Measurements from ENCODE around the gene CC2D2A. TPM values are rescaled to one million over a fixed set of nuclear protein-coding genes. Genes with fewer than 3 reads are reported as not detected.

CC2D2A gene
- total and polyA plus RNA-seq, 2 donors from 2014 or later, result 26.7 to 51.2 TPM

DNA sequence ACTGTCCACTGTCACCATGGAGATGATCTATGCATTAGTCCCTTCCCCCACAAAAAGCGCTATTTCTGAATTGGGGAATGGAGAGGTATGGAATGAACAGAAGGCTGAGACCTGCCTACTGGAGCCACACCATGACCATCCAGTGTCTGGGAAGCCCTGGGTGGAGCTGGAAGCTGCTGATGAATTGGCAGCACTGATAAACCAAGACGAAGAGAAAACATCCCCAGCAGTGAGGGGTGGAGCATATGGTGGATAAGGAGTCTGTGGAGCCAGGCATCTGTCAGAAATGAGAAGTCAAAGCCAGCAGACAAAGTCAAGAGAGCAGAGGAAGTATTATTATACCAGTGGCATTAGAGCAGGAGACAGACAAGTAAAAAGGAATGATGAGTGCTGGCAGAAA is 13.2 kb downstream of the CC2D2A start:
- TF ChIP-seq, protein P1, sequence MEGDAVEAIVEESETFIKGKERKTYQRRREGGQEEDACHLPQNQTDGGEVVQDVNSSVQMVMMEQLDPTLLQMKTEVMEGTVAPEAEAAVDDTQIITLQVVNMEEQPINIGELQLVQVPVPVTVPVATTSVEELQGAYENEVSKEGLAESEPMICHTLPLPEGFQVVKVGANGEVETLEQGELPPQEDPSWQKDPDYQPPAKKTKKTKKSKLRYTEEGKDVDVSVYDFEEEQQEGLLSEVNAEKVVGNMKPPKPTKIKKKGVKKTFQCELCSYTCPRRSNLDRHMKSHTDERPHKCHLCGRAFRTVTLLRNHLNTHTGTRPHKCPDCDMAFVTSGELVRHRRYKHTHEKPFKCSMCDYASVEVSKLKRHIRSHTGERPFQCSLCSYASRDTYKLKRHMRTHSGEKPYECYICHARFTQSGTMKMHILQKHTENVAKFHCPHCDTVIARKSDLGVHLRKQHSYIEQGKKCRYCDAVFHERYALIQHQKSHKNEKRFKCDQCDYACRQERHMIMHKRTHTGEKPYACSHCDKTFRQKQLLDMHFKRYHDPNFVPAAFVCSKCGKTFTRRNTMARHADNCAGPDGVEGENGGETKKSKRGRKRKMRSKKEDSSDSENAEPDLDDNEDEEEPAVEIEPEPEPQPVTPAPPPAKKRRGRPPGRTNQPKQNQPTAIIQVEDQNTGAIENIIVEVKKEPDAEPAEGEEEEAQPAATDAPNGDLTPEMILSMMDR (IDR thresholded peaks at IDR 0.05; ENCODE audit: borderline replicate concordance, extremely low read depth, insufficient read depth), result no peak
- Histone ChIP-seq H3K4me1 (ENCODE audit: control insufficient read depth in 2 of 3, insufficient read depth in 2 of 3, low read depth in 1 of 3, low read length in 3 of 3) (peaks cover 0 to 12% (median 10%) of the 10 kb centered on the region in 3 donors), H3K27me3 (ENCODE audit: control insufficient read depth, insufficient read depth, low read length) (no peaks in the 10 kb centered on the region), H3K9me3 (ENCODE audit: control insufficient read depth in 2 of 3, insufficient read depth in 1 of 3, low read length in 3 of 3) (peaks cover 0 to 6% (median 2%) of the 10 kb centered on the region in 3 donors), H3K27ac (ENCODE audit: low read depth in 2 of 2, low read length in 2 of 2) (no peak overlapping the region), H3K4me3 (ENCODE audit: low read length in 3 of 3) (no peak overlapping the region), H3K36me3 (ENCODE audit: control insufficient read depth in 2 of 3, insufficient read depth in 3 of 3, low read length in 3 of 3) (peaks cover 2 to 4% (median 3%) of the 10 kb centered on the region in 3 donors), H3K9ac (ENCODE audit: low read length in 3 of 3) (no peak overlapping the region)
- FAIRE-seq (no peak), DNase-seq (no peak)
- intact Hi-C loops (cut with DNase I), result no loop called here

DNA sequence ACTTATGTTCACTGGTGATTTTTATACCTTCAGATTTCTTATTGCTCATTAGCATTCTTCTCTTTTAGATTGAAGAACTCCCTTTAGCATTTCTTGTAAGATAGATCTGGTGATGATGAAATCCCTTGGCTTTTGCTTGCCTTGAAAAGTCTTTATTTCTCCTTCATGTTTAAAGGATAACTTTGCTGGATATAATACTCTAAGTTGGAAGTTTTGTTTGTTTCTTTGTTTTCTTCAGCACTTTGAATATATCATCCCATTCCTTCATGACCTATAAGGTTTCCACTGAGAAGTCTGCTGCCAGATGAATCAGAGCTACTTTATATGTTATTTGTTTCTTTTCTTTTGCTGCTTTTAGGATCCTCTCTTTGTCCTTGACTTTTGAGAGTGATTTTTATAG is 18.5 kb downstream of the CC2D2A start:
- TF ChIP-seq, protein P1 (IDR thresholded peaks at IDR 0.05; ENCODE audit: borderline replicate concordance, extremely low read depth, insufficient read depth), result no peak
- Histone ChIP-seq H3K4me3 (ENCODE audit: low read length in 3 of 3) (no peak overlapping the region), H3K27me3 (ENCODE audit: control insufficient read depth, insufficient read depth, low read length) (no peaks in the 10 kb centered on the region), H3K36me3 (ENCODE audit: control insufficient read depth in 2 of 3, insufficient read depth in 3 of 3, low read length in 3 of 3) (peaks cover 0 to 2% (median under 1%) of the 10 kb centered on the region in 3 donors), H3K27ac (ENCODE audit: low read depth in 2 of 2, low read length in 2 of 2) (no peak overlapping the region), H3K4me1 (ENCODE audit: control insufficient read depth in 2 of 3, insufficient read depth in 2 of 3, low read depth in 1 of 3, low read length in 3 of 3) (peaks cover 0 to 2% (median 0%) of the 10 kb centered on the region in 3 donors), H3K9ac (ENCODE audit: low read length in 3 of 3) (no peak overlapping the region), H3K9me3 (ENCODE audit: control insufficient read depth in 2 of 3, insufficient read depth in 1 of 3, low read length in 3 of 3) (peaks cover 4 to 15% (median 4%) of the 10 kb centered on the region in 3 donors)
- intact Hi-C loops (cut with DNase I), result no loop called here
- no peak for FAIRE-seq
- DNase-seq, result no peak

DNA sequence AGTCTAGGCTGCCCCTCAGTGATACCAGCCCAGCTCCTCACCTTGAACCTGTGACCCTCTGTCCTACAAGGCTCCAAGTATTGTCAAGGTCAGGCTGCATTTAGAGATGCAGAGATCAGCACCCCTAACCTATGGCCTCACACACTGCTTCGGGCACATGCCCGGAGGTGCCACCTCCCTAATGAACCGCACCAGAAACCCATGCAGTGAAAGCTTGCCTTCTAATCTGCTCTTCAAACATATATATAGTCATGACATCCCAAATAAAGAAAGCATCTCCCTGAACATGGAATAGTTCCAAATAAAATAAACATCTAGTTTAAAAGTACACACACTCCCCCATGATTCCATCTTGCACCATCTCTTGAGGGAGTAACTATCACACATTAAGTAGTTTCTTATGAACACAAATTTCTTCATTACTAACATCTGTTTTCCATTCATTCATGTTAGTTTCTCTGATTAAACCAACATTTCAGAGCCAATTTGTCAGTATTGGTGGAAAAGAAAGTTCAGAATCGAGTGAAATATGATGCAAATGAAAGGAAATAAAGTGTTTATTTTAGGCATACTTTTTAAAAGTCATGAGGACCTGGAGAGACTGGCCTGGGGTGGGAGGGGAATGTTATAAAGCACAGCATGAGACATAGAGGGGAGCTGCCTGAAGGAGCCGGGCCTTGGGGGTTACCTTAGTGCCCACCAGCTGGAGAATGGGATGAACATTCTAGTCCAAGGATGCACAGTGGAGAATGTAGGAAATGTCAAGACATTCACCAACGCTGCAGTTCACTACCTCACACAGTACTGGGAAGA is 19.2 kb downstream of the CC2D2A start:
- peak in 2 of 5 donors; percentile 21 to 57 for DNase-seq
- no peak for FAIRE-seq
- Histone ChIP-seq H3K4me1 (ENCODE audit: control insufficient read depth in 2 of 3, insufficient read depth in 2 of 3, low read depth in 1 of 3, low read length in 3 of 3) (peaks cover 0 to 2% (median 0%) of the 10 kb centered on the region in 3 donors), H3K27ac (ENCODE audit: low read depth in 2 of 2, low read length in 2 of 2) (no peak overlapping the region), H3K27me3 (ENCODE audit: control insufficient read depth, insufficient read depth, low read length) (no peaks in the 10 kb centered on the region), H3K9me3 (ENCODE audit: control insufficient read depth in 2 of 3, insufficient read depth in 1 of 3, low read length in 3 of 3) (peaks cover 4 to 15% (median 4%) of the 10 kb centered on the region in 3 donors), H3K9ac (ENCODE audit: low read length in 3 of 3) (no peak overlapping the region), H3K36me3 (ENCODE audit: control insufficient read depth in 2 of 3, insufficient read depth in 3 of 3, low read length in 3 of 3) (peaks cover 0 to 2% (median 0%) of the 10 kb centered on the region in 3 donors), H3K4me3 (ENCODE audit: low read length in 3 of 3) (no peak overlapping the region)
- intact Hi-C loops (cut with DNase I), result no loop called here
- TF ChIP-seq, protein P1 (IDR thresholded peaks at IDR 0.05; ENCODE audit: borderline replicate concordance, extremely low read depth, insufficient read depth), result no peak

Measured in kidney (tissue), 14 donors.